Neural crest cell (in vitro differentiated cells): ENCODE data around the gene SRD5A2. TPM values are rescaled to one million over a fixed set of nuclear protein-coding genes. Genes with fewer than 3 reads are reported as not detected.

Source experiments
- DNase-seq: peaks from one replicate; pipeline ENCODE4 v3.0.0; 2021; ENCODE audit warnings: low read depth, mixed read lengths, low spot score
- H3K27ac Mint-ChIP-seq: one replicate; pipeline ENCODE4 v1.8.0; 2021; ENCODE audit warnings: mild to moderate bottlenecking, mixed read lengths; ENCODE audit not compliant: unreplicated experiment
- H3K27me3 Mint-ChIP-seq: 2 replicates; pipeline ENCODE4 v1.8.0; 2021; ENCODE audit warnings: low read depth, mild to moderate bottlenecking, mixed read lengths
- H3K36me3 Mint-ChIP-seq: 2 replicates; pipeline ENCODE4 v1.8.0; 2021; ENCODE audit warnings: low read depth, mild to moderate bottlenecking, mixed read lengths
- H3K4me1 Mint-ChIP-seq: 2 replicates; pipeline ENCODE4 v1.8.0; 2021; ENCODE audit warnings: mixed read lengths
- H3K4me3 Mint-ChIP-seq: one replicate; pipeline ENCODE4 v1.8.0; 2021; ENCODE audit warnings: mild to moderate bottlenecking, mixed read lengths
- H3K9me3 Mint-ChIP-seq: 2 replicates; pipeline ENCODE4 v1.8.0; 2021; ENCODE audit warnings: mixed read lengths
- total RNA-seq: library from RNA; stranded (reverse); gene quantifications from 2 replicates; pipeline ENCODE4 v1.2.1, GENCODE V29; 2021
- TF ChIP-seq, protein P1 (sequence below): fragments of 200-600 bp; sonication (generic); conservative IDR thresholded peaks from 2 replicates; pipeline ENCODE4 v1.5.0; 2021; ENCODE audit warnings: antibody characterized with exemption, mild to moderate bottlenecking

Gene SRD5A2
- total RNA-seq, 1 donor from 2014 or later: not detected

GRCh38 chr2:31525876-31526275, 54.9 kb downstream of the SRD5A2 start:
- Mint-ChIP-seq H3K36me3 (no peaks in the 10 kb centered on the region), H3K9me3 (no peaks in the 10 kb centered on the region), H3K4me3 (no peak overlapping the region), H3K27ac (no peak overlapping the region), H3K4me1 (peaks cover 4% of the 10 kb centered on the region), H3K27me3 (peaks cover 5% of the 10 kb centered on the region)
- DNase-seq: no peak
- TF ChIP-seq, protein P1, sequence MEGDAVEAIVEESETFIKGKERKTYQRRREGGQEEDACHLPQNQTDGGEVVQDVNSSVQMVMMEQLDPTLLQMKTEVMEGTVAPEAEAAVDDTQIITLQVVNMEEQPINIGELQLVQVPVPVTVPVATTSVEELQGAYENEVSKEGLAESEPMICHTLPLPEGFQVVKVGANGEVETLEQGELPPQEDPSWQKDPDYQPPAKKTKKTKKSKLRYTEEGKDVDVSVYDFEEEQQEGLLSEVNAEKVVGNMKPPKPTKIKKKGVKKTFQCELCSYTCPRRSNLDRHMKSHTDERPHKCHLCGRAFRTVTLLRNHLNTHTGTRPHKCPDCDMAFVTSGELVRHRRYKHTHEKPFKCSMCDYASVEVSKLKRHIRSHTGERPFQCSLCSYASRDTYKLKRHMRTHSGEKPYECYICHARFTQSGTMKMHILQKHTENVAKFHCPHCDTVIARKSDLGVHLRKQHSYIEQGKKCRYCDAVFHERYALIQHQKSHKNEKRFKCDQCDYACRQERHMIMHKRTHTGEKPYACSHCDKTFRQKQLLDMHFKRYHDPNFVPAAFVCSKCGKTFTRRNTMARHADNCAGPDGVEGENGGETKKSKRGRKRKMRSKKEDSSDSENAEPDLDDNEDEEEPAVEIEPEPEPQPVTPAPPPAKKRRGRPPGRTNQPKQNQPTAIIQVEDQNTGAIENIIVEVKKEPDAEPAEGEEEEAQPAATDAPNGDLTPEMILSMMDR: no peak

DNA sequence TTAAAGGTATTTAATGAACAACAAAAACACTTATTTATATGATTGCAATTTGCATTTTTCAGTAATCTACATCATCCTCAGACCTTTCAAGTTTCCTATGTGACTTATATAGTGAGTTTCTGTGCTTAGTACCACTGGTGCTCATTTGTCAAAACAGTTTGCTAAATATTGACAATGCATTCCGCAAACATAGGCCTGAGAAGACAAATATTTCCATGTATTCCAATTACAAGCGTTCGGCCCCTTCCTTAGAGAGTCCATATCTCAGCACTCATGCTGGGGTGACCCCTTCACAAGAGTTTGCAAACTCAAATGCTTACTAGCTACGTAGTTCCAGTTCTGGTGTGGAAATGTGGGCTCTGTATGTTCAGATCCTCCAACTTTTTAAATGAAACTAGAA, 56.1 kb downstream of the SRD5A2 start:
- Mint-ChIP-seq H3K4me3 (no peak overlapping the region), H3K27me3 (peaks cover 5% of the 10 kb centered on the region), H3K27ac (no peak overlapping the region), H3K4me1 (peaks cover 4% of the 10 kb centered on the region), H3K36me3 (no peaks in the 10 kb centered on the region), H3K9me3 (no peaks in the 10 kb centered on the region)
- DNase-seq: no peak
- TF ChIP-seq, protein P1: no peak

- H3K4me1 Mint-ChIP-seq: peaks cover 4% of the 10 kb centered on the region
- H3K27me3 Mint-ChIP-seq: peaks cover 5% of the 10 kb centered on the region
- no peak overlapping the region for H3K4me3 Mint-ChIP-seq
- TF ChIP-seq, protein P1: peak; percentile 87
- peak; percentile 70 for DNase-seq
- no peaks in the 10 kb centered on the region for H3K9me3 Mint-ChIP-seq
- no peak overlapping the region for H3K27ac Mint-ChIP-seq
- no peaks in the 10 kb centered on the region for H3K36me3 Mint-ChIP-seq
Measured at GRCh38 chr2:31523871-31524492, 56.8 kb downstream of the SRD5A2 start.

- H3K27me3 Mint-ChIP-seq: peaks cover 5% of the 10 kb centered on the region
Measured at GRCh38 chr2:31522786-31523185, 58.0 kb downstream of the SRD5A2 start.

DNA sequence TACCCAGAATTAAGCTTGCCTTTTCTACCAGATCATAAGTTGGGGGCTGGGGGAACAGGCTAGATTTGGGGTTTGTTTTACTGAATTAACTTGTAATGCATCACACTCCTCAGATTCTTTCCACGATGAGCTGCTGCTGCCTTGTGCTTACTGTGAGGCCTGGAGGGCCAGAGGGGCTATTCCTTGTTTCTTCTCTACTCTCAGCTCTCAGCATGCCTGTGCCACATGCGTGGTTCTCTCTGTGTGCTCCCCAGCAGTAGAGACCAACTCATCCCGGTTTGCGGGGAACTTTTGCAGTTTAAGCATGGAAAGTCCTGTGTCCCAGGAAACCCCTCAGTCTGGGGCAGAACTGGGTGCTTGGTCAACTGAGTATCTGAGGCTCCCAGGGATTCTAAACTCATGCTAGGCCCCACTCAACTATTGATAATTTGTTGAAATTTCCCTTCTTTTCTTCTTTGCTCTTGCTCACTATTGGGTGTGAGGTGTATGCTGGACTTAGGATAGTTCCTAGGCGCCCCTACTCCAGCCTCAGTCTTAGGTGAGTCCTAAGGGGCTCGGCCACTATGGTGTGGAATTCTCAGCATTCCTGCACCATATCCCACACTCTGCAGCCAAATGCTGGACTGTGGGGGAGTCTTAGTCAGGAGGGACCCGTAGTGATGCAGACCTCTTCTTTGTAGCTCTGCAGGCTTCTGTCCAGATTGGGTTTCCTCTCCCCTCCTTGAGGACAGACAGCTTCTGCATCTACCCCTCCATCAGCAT, 63.1 kb downstream of the SRD5A2 start:
- DNase-seq: no peak
- H3K4me3 Mint-ChIP-seq: no peak overlapping the region
- no peak overlapping the region for H3K27ac Mint-ChIP-seq
- no peaks in the 10 kb centered on the region for H3K9me3 Mint-ChIP-seq
- no peaks in the 10 kb centered on the region for H3K4me1 Mint-ChIP-seq
- TF ChIP-seq, protein P1: no peak
- no peaks in the 10 kb centered on the region for H3K36me3 Mint-ChIP-seq
- H3K27me3 Mint-ChIP-seq: peaks cover 9% of the 10 kb centered on the region

More at GRCh38 chr2:31522786-31523185, 58.0 kb downstream of the SRD5A2 start:
- Mint-ChIP-seq H3K9me3 (no peaks in the 10 kb centered on the region), H3K4me3 (no peak overlapping the region), H3K27ac (no peak overlapping the region), H3K36me3 (no peaks in the 10 kb centered on the region), H3K4me1 (peaks cover 4% of the 10 kb centered on the region)
- no peak for DNase-seq
- TF ChIP-seq, protein P1: no peak
